ENCODE results near the gene TMEM255B.

DNA sequence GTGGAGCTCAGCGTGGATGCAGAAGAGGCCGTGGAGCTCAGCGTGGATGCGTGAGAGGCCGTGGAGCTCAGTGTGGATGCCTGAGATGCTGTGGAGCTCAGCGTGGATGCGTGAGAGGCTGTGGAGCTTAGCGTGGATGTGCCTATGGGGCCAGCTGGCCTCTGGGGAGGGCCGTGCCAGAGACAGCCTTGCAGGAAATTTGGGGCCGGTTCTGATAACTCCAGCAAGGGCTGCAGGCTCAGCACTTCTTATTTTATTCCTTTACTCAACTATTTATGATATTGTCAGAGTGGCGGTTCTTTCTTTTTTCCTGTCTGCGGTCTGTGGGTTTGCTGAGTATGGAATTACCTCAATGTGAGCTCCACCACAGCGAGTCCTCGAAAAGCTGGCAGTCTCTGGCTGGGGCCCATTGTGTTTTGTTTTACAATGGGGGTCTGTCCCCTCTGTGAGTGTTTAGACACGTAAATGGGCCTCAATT, 17.8 kb upstream of the TMEM255B start:
- TF ChIP-seq, protein P1, sequence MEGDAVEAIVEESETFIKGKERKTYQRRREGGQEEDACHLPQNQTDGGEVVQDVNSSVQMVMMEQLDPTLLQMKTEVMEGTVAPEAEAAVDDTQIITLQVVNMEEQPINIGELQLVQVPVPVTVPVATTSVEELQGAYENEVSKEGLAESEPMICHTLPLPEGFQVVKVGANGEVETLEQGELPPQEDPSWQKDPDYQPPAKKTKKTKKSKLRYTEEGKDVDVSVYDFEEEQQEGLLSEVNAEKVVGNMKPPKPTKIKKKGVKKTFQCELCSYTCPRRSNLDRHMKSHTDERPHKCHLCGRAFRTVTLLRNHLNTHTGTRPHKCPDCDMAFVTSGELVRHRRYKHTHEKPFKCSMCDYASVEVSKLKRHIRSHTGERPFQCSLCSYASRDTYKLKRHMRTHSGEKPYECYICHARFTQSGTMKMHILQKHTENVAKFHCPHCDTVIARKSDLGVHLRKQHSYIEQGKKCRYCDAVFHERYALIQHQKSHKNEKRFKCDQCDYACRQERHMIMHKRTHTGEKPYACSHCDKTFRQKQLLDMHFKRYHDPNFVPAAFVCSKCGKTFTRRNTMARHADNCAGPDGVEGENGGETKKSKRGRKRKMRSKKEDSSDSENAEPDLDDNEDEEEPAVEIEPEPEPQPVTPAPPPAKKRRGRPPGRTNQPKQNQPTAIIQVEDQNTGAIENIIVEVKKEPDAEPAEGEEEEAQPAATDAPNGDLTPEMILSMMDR (conservative IDR thresholded peaks at IDR 0.05) = no peak
- no peak for TF ChIP-seq EZH2 (IDR thresholded peaks at IDR 0.05; ENCODE audit: low read depth)
